HepG2 (cell line): ENCODE data around the gene STYXL1. TPM values are rescaled to one million over a fixed set of nuclear protein-coding genes. Genes with fewer than 3 reads are reported as not detected.

Source experiments
- FOXO4 ChIP-seq: sonication (generic); formaldehyde crosslinking; conservative IDR thresholded peaks from 2 replicates; pipeline ENCODE4 v1.8.1; 2023; ENCODE audit warnings: missing genetic modification reagents
- HDAC6 ChIP-seq: fragments of 200-600 bp; sonication (generic); IDR thresholded peaks from 2 replicates; pipeline ENCODE4 v1.7.0; 2017; ENCODE audit warnings: mild to moderate bottlenecking, antibody characterized with exemption, low read length, low read depth
- HINFP ChIP-seq: sonication (generic); formaldehyde crosslinking; IDR thresholded peaks from 2 replicates; pipeline ENCODE4 v1.4.0; 2020; ENCODE audit warnings: low read depth, mild to moderate bottlenecking, missing genetic modification reagents
- TARDBP ChIP-seq: sonication (generic); formaldehyde crosslinking; IDR thresholded peaks from 2 replicates; pipeline ENCODE4 v1.8.0; 2022; ENCODE audit warnings: mild to moderate bottlenecking, missing genetic modification reagents
- ZFP36L2 ChIP-seq: sonication (generic); formaldehyde crosslinking; IDR thresholded peaks from 2 replicates; pipeline ENCODE4 v1.4.0; 2020; ENCODE audit warnings: missing genetic modification reagents
- ZNF280D ChIP-seq: sonication (generic); formaldehyde crosslinking; IDR thresholded peaks from 2 replicates; pipeline ENCODE4 v1.5.1; 2020; ENCODE audit warnings: mild to moderate bottlenecking, missing genetic modification reagents
- ZNF333 ChIP-seq: sonication (generic); formaldehyde crosslinking; IDR thresholded peaks from 2 replicates; pipeline ENCODE4 v1.4.0; 2020; ENCODE audit warnings: mild to moderate bottlenecking, missing genetic modification reagents, borderline replicate concordance
- ZNF646 ChIP-seq: sonication (generic); formaldehyde crosslinking; IDR thresholded peaks from 2 replicates; pipeline ENCODE4 v1.9.0; 2021; ENCODE audit warnings: mild to moderate bottlenecking, missing genetic modification reagents
- polyA plus RNA-seq, 8 experiments: library from polyadenylated mRNA; depleted of rRNA in 3 of 8; stranded (reverse) in 7 of 8; unstranded in 1 of 8; fragments of >200 nt; fragmentation: Illumina TruSeq in 4 of 8; extraction: Trizol in 4 of 8; gene quantifications; 2 replicates each; pipeline versions ENCODE4 v1.2.1 to v1.2.3, GENCODE V29; 2011 to 2016; ENCODE audit warnings: low read depth in 4 of 8, missing spikeins in 1 of 8, mixed read lengths in 1 of 8; ENCODE audit not compliant: insufficient read depth in 1 of 8
- total RNA-seq, 5 experiments: library from RNA; depleted of rRNA; stranded (reverse); fragments of >200 nt; fragmentation: Illumina TruSeq; extraction: Trizol; gene quantifications; 2 replicates each; pipeline ENCODE4 v1.2.3, GENCODE V29; 2016; ENCODE audit warnings: low read depth in 1 of 5

STYXL1 gene
- total and polyA plus RNA-seq, 2 of the 13 experiments (the other 11 are each of a cell fraction or from before 2014, with no cell fraction given) = 23.9 to 38.3 TPM

- TF ChIP-seq ZNF646 (CRISPR knock-in tag) = no peak
- TF ChIP-seq ZNF280D (CRISPR knock-in tag) = no peak
- no peak for TF ChIP-seq ZNF333 (CRISPR knock-in tag)
- no peak for TF ChIP-seq FOXO4 (CRISPR knock-in tag)
- TF ChIP-seq HDAC6 = no peak
- TF ChIP-seq HINFP (CRISPR knock-in tag) = no peak
- no peak for TF ChIP-seq TARDBP
- TF ChIP-seq ZFP36L2 (CRISPR knock-in tag) = no peak
Measured at GRCh38 chr7:75968012-75968411, 79.8 kb downstream of the STYXL1 start (continued).
